Measurements from ENCODE around the gene IFNAR2. TPM values are rescaled to one million over a fixed set of nuclear protein-coding genes. Genes with fewer than 3 reads are reported as not detected.

Gene IFNAR2
- total and polyA plus RNA-seq, 4 donors: 21.4 to 38.4 (median 27.5) TPM

DNA sequence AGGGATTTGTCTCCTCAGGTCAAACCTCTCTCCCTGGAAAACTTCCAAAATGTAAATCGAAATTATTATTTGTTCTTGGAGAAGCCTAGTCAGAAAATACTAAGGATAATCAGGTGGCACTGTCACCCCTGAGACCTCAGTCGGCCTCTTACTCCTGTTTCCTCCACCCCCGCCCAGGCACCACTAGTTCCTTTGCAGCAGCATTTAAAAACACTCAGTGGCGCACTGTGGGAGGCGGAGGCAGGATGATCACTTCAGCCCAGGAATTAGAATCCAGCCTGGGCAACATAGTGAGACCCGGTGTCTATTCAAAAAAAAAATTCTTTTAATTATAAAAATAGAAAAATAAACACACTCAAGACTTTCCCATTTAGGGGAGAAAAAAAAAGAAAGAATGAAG is 18.0 kb upstream of the IFNAR2 start:
- Histone ChIP-seq H3K9me3 (ENCODE audit: control insufficient read depth in 4 of 4, insufficient read depth in 3 of 4, low read length in 3 of 4) (peaks cover 0 to 2% (median 0%) of the 10 kb centered on the region in 4 donors), H3K27ac (ENCODE audit: low read depth in 1 of 2, low read length in 1 of 2) (no peak overlapping the region), H3K27me3 (ENCODE audit: control insufficient read depth in 3 of 3, insufficient read depth in 3 of 3, low read length in 2 of 3) (no peaks in the 10 kb centered on the region), H3K9ac (ENCODE audit: insufficient read depth in 1 of 2, low read length in 2 of 2) (no peak overlapping the region), H3K4me1 (ENCODE audit: control insufficient read depth in 5 of 5, insufficient read depth in 5 of 5, low read length in 5 of 5) (peaks cover 0 to 11% (median 5%) of the 10 kb centered on the region in 5 donors), H3K36me3 (ENCODE audit: control insufficient read depth in 4 of 4, insufficient read depth in 4 of 4, low read length in 4 of 4) (no peaks in the 10 kb centered on the region), H3K4me3 (no peak overlapping the region)
- DNase-seq: peak in 1 of 3 donors; percentile 28
- 59 to 73% methylated on average over 6 of the region's 6 CpGs for WGBS, 2 donors
- ATAC-seq (ENCODE audit: insufficient read depth, low FRiP score): no peak
- TF ChIP-seq, protein P1, sequence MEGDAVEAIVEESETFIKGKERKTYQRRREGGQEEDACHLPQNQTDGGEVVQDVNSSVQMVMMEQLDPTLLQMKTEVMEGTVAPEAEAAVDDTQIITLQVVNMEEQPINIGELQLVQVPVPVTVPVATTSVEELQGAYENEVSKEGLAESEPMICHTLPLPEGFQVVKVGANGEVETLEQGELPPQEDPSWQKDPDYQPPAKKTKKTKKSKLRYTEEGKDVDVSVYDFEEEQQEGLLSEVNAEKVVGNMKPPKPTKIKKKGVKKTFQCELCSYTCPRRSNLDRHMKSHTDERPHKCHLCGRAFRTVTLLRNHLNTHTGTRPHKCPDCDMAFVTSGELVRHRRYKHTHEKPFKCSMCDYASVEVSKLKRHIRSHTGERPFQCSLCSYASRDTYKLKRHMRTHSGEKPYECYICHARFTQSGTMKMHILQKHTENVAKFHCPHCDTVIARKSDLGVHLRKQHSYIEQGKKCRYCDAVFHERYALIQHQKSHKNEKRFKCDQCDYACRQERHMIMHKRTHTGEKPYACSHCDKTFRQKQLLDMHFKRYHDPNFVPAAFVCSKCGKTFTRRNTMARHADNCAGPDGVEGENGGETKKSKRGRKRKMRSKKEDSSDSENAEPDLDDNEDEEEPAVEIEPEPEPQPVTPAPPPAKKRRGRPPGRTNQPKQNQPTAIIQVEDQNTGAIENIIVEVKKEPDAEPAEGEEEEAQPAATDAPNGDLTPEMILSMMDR (IDR thresholded peaks at IDR 0.05; ENCODE audit: control extremely low read depth, extremely low read depth): no peak

DNA sequence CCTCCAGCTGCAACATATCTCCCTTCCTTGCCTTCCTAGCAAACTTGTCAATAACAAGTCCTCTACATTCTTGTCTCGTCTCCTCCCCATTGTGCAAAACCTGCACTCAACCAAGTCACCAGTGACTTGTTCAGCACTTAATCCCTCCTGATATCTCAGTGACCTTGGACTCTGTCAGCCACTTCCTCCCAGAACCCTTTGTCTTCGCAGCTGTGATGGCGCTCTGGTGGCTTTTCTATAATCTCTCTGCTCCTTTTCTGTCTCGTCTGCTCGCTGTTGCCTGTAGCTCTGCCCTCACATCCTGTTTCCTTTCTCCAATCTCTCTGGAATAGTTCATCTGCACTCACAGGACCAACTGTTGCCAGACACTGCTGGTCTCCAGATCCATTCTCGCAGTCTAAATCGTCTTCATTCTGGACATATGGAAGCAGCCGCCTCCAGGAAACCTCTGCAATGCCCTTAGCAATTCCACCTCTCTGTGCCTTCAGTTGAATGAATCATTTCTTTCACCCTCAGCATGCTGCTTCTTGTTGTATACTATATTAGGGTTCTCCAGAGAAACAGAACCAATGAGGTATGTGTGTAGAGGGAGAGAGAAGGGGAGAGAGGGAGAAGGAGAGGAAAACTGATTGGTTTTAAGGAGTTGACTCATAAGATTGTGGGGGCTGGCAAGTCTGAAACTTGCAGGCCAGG is 17.4 kb upstream of the IFNAR2 start:
- DNase-seq: peak; percentile 57 to 83 (median 81)
- Histone ChIP-seq H3K9me3 (ENCODE audit: control insufficient read depth in 4 of 4, insufficient read depth in 3 of 4, low read length in 3 of 4) (peaks cover 0 to 2% (median 0%) of the 10 kb centered on the region in 4 donors), H3K9ac (ENCODE audit: insufficient read depth in 1 of 2, low read length in 2 of 2) (peak overlapping the region in 1 of 2 donors; percentile 14), H3K27me3 (ENCODE audit: control insufficient read depth in 3 of 3, insufficient read depth in 3 of 3, low read length in 2 of 3) (no peaks in the 10 kb centered on the region), H3K36me3 (ENCODE audit: control insufficient read depth in 4 of 4, insufficient read depth in 4 of 4, low read length in 4 of 4) (no peaks in the 10 kb centered on the region), H3K4me1 (ENCODE audit: control insufficient read depth in 5 of 5, insufficient read depth in 5 of 5, low read length in 5 of 5) (peaks cover 0 to 11% (median 5%) of the 10 kb centered on the region in 5 donors), H3K4me3 (no peak overlapping the region), H3K27ac (ENCODE audit: low read depth in 1 of 2, low read length in 1 of 2) (peak overlapping the region in 1 of 2 donors; percentile 46)
- no peak for ATAC-seq (ENCODE audit: insufficient read depth, low FRiP score)
- TF ChIP-seq, protein P1 (IDR thresholded peaks at IDR 0.05; ENCODE audit: control extremely low read depth, extremely low read depth): no peak
- WGBS, 2 donors: 36 to 46% methylated on average over 8 of the region's 8 CpGs

DNA sequence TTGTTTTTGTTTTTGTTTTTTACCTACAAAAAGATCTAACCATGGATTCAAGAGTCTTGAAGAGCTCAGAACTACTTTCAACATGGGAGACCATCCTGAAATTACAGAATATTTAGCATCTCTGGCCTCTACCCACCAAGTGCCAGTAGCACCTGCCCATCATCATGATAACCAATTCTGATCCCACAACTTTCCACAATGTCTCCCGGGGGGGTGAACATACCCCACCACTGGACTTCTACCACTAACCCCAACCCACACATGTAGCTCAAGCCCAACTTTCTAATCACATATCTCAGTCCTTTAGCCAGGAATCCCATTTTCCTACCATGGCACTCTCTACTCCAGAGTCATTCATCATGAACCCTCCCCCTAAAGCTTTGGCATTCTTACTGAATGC is 15.7 kb upstream of the IFNAR2 start:
- Histone ChIP-seq H3K4me1 (ENCODE audit: control insufficient read depth in 5 of 5, insufficient read depth in 5 of 5, low read length in 5 of 5) (peaks cover 0 to 11% (median 5%) of the 10 kb centered on the region in 5 donors), H3K27me3 (ENCODE audit: control insufficient read depth in 3 of 3, insufficient read depth in 3 of 3, low read length in 2 of 3) (no peaks in the 10 kb centered on the region), H3K9me3 (ENCODE audit: control insufficient read depth in 4 of 4, insufficient read depth in 3 of 4, low read length in 3 of 4) (no peaks in the 10 kb centered on the region), H3K9ac (ENCODE audit: insufficient read depth in 1 of 2, low read length in 2 of 2) (no peak overlapping the region), H3K36me3 (ENCODE audit: control insufficient read depth in 4 of 4, insufficient read depth in 4 of 4, low read length in 4 of 4) (no peaks in the 10 kb centered on the region), H3K4me3 (no peak overlapping the region), H3K27ac (ENCODE audit: low read depth in 1 of 2, low read length in 1 of 2) (no peak overlapping the region)
- 98 to 100% methylated on average over 1 of the region's 1 CpG for WGBS, 2 donors
- ATAC-seq (ENCODE audit: insufficient read depth, low FRiP score) (no peak), DNase-seq (no peak)
- TF ChIP-seq, protein P1 (IDR thresholded peaks at IDR 0.05; ENCODE audit: control extremely low read depth, extremely low read depth): no peak
